ENCODE results near the gene ZNF581.

ZNF581 gene

GRCh38 chr19:55686311-55687050, 43.0 kb downstream of the ZNF581 start:
- CTCF ChIA-PET, result no interaction called here
- peaks cover 28 to 89% of the 10 kb centered on the region in 2 experiments for H3K36me3 ChIP-seq (ENCODE audit: control insufficient read depth in 2 of 2, insufficient read depth in 1 of 2, low read length in 2 of 2)
- POLR2A ChIA-PET, result interaction anchor here (0.6 kb wide), 1 partner anchor 1572 kb away, joined by 5 read pairs; no protein-coding TSS in a partner anchor
- TF ChIP-seq ZFHX2 (tag by site-specific recombination; conservative IDR thresholded peaks at IDR 0.05) (peak; percentile 96), ZNF561 (tag by site-specific recombination; IDR thresholded peaks at IDR 0.05; ENCODE audit: borderline replicate concordance) (no peak), KLF1 (tag by site-specific recombination; IDR thresholded peaks at IDR 0.05) (peak; percentile 79), EGR2 (tag by site-specific recombination; IDR thresholded peaks at IDR 0.05; ENCODE audit: low read depth) (peak; percentile 97), ZNF768 (tag by site-specific recombination; IDR thresholded peaks at IDR 0.05) (no peak), ZSCAN30 (tag by site-specific recombination; IDR thresholded peaks at IDR 0.05) (no peak)
- TF ChIP-seq, protein P1, sequence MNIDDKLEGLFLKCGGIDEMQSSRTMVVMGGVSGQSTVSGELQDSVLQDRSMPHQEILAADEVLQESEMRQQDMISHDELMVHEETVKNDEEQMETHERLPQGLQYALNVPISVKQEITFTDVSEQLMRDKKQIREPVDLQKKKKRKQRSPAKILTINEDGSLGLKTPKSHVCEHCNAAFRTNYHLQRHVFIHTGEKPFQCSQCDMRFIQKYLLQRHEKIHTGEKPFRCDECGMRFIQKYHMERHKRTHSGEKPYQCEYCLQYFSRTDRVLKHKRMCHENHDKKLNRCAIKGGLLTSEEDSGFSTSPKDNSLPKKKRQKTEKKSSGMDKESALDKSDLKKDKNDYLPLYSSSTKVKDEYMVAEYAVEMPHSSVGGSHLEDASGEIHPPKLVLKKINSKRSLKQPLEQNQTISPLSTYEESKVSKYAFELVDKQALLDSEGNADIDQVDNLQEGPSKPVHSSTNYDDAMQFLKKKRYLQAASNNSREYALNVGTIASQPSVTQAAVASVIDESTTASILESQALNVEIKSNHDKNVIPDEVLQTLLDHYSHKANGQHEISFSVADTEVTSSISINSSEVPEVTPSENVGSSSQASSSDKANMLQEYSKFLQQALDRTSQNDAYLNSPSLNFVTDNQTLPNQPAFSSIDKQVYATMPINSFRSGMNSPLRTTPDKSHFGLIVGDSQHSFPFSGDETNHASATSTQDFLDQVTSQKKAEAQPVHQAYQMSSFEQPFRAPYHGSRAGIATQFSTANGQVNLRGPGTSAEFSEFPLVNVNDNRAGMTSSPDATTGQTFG (tag by site-specific recombination; IDR thresholded peaks at IDR 0.05; ENCODE audit: borderline replicate concordance), result no peak
- TF ChIP-seq, protein P2, sequence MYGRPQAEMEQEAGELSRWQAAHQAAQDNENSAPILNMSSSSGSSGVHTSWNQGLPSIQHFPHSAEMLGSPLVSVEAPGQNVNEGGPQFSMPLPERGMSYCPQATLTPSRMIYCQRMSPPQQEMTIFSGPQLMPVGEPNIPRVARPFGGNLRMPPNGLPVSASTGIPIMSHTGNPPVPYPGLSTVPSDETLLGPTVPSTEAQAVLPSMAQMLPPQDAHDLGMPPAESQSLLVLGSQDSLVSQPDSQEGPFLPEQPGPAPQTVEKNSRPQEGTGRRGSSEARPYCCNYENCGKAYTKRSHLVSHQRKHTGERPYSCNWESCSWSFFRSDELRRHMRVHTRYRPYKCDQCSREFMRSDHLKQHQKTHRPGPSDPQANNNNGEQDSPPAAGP (tag by site-specific recombination; IDR thresholded peaks at IDR 0.05), result 0 out of 2 replicates have a peak, but pooled peaks have one; percentile 36
- no peaks in the 10 kb centered on the region for H3K9me3 ChIP-seq (ENCODE audit: control insufficient read depth, insufficient read depth, low read depth, low read length)
- H3K27ac ChIP-seq (ENCODE audit: extremely low read depth, low read depth, low read length), result no peak overlapping the region
- no peak overlapping the region for H3K4me3 ChIP-seq (ENCODE audit: low read depth, low read length)
- H3K4me1 ChIP-seq (ENCODE audit: control insufficient read depth, insufficient read depth, low read length), result no peaks in the 10 kb centered on the region

- Histone ChIP-seq H3K9me3 (ENCODE audit: control insufficient read depth, insufficient read depth, low read depth, low read length) (no peaks in the 10 kb centered on the region), H3K4me3 (ENCODE audit: low read depth, low read length) (no peak overlapping the region), H3K36me3 (ENCODE audit: control insufficient read depth in 2 of 2, insufficient read depth in 1 of 2, low read length in 2 of 2) (peaks cover 19 to 88% of the 10 kb centered on the region in 2 experiments), H3K4me1 (ENCODE audit: control insufficient read depth, insufficient read depth, low read length) (no peaks in the 10 kb centered on the region), H3K27ac (ENCODE audit: extremely low read depth, low read depth, low read length) (no peak overlapping the region)
- TF ChIP-seq ZSCAN30 (tag by site-specific recombination; IDR thresholded peaks at IDR 0.05) (no peak), KLF1 (tag by site-specific recombination; IDR thresholded peaks at IDR 0.05) (peak; percentile 20; the same call in 1 of the 2 replicates), GLIS2 (tag by site-specific recombination; IDR thresholded peaks at IDR 0.05) (peak; percentile 16; the same call in 1 of the 2 replicates)
- CTCF ChIA-PET, result no interaction called here
- POLR2A ChIA-PET, result no interaction called here
These were observed 44.1 kb downstream of the ZNF581 start for GRCh38 chr19:55687281-55688201.

GRCh38 chr19:55688422-55689218, 45.2 kb downstream of the ZNF581 start:
- Histone ChIP-seq H3K4me3 (ENCODE audit: low read depth, low read length) (no peak overlapping the region), H3K4me1 (ENCODE audit: control insufficient read depth, insufficient read depth, low read length) (no peaks in the 10 kb centered on the region), H3K27ac (ENCODE audit: extremely low read depth, low read depth, low read length) (no peak overlapping the region), H3K36me3 (ENCODE audit: control insufficient read depth in 2 of 2, insufficient read depth in 1 of 2, low read length in 2 of 2) (peaks cover 12 to 95% of the 10 kb centered on the region in 2 experiments), H3K9me3 (ENCODE audit: control insufficient read depth, insufficient read depth, low read depth, low read length) (no peaks in the 10 kb centered on the region)
- CTCF ChIA-PET, result no interaction called here
- POLR2A ChIA-PET, result no interaction called here
- TF ChIP-seq SP2 (tag by site-specific recombination; IDR thresholded peaks at IDR 0.05) (0 out of 2 replicates have a peak, but pooled peaks have one; percentile 15), ZNF16 (tag by site-specific recombination; IDR thresholded peaks at IDR 0.05; ENCODE audit: low read depth) (no peak), KLF8 (tag by site-specific recombination; IDR thresholded peaks at IDR 0.05) (peak; percentile 61; the same call in 1 of the 2 replicates), EGR2 (tag by site-specific recombination; IDR thresholded peaks at IDR 0.05; ENCODE audit: low read depth) (peak; percentile 72; the same call in 1 of the 2 replicates), PATZ1 (tag by site-specific recombination; IDR thresholded peaks at IDR 0.05) (peak; percentile 29; the same call in 1 of the 2 replicates), KLF1 (tag by site-specific recombination; IDR thresholded peaks at IDR 0.05) (peak; percentile 96)
- TF ChIP-seq, protein P3, sequence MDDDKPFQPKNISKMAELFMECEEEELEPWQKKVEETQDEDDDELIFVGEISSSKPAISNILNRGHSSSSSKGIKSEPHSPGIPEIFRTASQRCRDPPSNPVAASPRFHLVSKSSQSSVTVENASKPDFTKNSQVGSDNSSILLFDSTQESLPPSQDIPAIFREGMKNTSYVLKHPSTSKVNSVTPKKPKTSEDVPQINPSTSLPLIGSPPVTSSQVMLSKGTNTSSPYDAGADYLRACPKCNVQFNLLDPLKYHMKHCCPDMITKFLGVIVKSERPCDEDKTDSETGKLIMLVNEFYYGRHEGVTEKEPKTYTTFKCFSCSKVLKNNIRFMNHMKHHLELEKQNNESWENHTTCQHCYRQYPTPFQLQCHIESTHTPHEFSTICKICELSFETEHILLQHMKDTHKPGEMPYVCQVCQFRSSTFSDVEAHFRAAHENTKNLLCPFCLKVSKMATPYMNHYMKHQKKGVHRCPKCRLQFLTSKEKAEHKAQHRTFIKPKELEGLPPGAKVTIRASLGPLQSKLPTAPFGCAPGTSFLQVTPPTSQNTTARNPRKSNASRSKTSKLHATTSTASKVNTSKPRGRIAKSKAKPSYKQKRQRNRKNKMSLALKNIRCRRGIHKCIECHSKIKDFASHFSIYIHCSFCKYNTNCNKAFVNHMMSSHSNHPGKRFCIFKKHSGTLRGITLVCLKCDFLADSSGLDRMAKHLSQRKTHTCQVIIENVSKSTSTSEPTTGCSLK (tag by site-specific recombination; IDR thresholded peaks at IDR 0.05), result no peak
